ENCODE data around the gene RUVBL1. TPM values are rescaled to one million over a fixed set of nuclear protein-coding genes. Genes with fewer than 3 reads are reported as not detected.

RUVBL1 gene
- total RNA-seq, 4 donors from 2014 or later = 19.4 to 27.8 (median 26.7) TPM

GRCh38 chr3:128033102-128033501 is 90.5 kb downstream of the RUVBL1 start:
- ATAC-seq = no peak
- H3K27ac ChIP-seq = no peak overlapping the region
- TF ChIP-seq POLR2A (IDR thresholded peaks at IDR 0.05) (no peak), EP300 (IDR thresholded peaks at IDR 0.05) (no peak), CTCF (IDR thresholded peaks at IDR 0.05) (no peak), POLR2AphosphoS5 (IDR thresholded peaks at IDR 0.05) (no peak)
- no peaks in the 10 kb centered on the region for H3K27me3 ChIP-seq
- no peaks in the 10 kb centered on the region for H3K4me1 ChIP-seq
- no peaks in the 10 kb centered on the region for H3K36me3 ChIP-seq
- H3K9me3 ChIP-seq = no peaks in the 10 kb centered on the region
- H3K4me3 ChIP-seq = no peak overlapping the region

Small RNA genes within 50 kb of the gene (small RNA-seq; reads per million reads assigned to genes)
- gene RNU2-37P (0 to 0.38 (median 0.04) reads per million in 4 donors), gene RNU6-823P (0 reads per million in 4 donors)

Other genes starting within 250 kb of the RUVBL1 start
- 10 to 100 TPM in 1 of 4 donors, 1 to 10 TPM in 3; 2.2 to 11.2 (median 5.8) TPM for gene KBTBD12, start 208.6 kb downstream of the RUVBL1 start, total RNA-seq
- 100 to 1,000 TPM in 1 of 4 donors, 10 to 100 TPM in 3; 72.2 to 109 (median 91.6) TPM for gene SEC61A1, start 71.4 kb downstream of the RUVBL1 start, total RNA-seq
- 10 to 100 TPM in 3 of 4 donors, 1 to 10 TPM in 1; 5.8 to 16.5 (median 11.4) TPM for gene EEFSEC, start 29.7 kb upstream of the RUVBL1 start, total RNA-seq